Gastrocnemius medialis (tissue), 4 donors: ENCODE results near the gene COL4A1.

Experiments used
- CTCF ChIP-seq, 5 experiments: fragments of 450-650 bp in 3 of 5; fragments of 200-600 bp in 2 of 5; sonication (generic) in 2 of 5; IDR thresholded peaks in 4 of 5; conservative IDR thresholded peaks in 1 of 5; 1 replicate in 4 of 5; 2 replicates in 1 of 5; pipeline ENCODE4 v1.5.1; 2016 to 2019; ENCODE audit warnings: antibody characterized with exemption in 5 of 5, mild to moderate bottlenecking in 3 of 5, moderate library complexity in 3 of 5
- POLR2A ChIP-seq, 2 donors: fragments of 450-650 bp; IDR thresholded peaks; one replicate each; pipeline ENCODE4 v1.6.1; 2017; ENCODE audit warnings: antibody characterized with exemption in 2 of 2, mild to moderate bottlenecking in 2 of 2, moderate library complexity in 2 of 2

- no peak for TF ChIP-seq CTCF (IDR thresholded peaks at IDR 0.05 in 4 of 5, conservative IDR thresholded peaks at IDR 0.05 in 1 of 5)
- no peak for TF ChIP-seq POLR2A (IDR thresholded peaks at IDR 0.05)
These were observed 105.8 kb downstream of the COL4A1 start for GRCh38 chr13:110201114-110201513.
